Measurements from ENCODE around the gene URB1. TPM values are rescaled to one million over a fixed set of nuclear protein-coding genes. Genes with fewer than 3 reads are reported as not detected.

Gene URB1
- total RNA-seq, 1 donor from 2014 or later: 15.5 TPM

- Mint-ChIP-seq H3K27me3 (ENCODE audit: unreplicated experiment) (peaks cover 3% of the 10 kb centered on the region), H3K4me1 (ENCODE audit: low read depth, unreplicated experiment) (peaks cover 11% of the 10 kb centered on the region), H3K4me3 (ENCODE audit: unreplicated experiment) (no peak overlapping the region), H3K9me3 (ENCODE audit: unreplicated experiment) (peaks cover 5% of the 10 kb centered on the region), H3K27ac (ENCODE audit: unreplicated experiment) (peak overlapping the region; percentile 6), H3K36me3 (ENCODE audit: unreplicated experiment) (peaks cover 6% of the 10 kb centered on the region)
- TF ChIP-seq, protein P1, sequence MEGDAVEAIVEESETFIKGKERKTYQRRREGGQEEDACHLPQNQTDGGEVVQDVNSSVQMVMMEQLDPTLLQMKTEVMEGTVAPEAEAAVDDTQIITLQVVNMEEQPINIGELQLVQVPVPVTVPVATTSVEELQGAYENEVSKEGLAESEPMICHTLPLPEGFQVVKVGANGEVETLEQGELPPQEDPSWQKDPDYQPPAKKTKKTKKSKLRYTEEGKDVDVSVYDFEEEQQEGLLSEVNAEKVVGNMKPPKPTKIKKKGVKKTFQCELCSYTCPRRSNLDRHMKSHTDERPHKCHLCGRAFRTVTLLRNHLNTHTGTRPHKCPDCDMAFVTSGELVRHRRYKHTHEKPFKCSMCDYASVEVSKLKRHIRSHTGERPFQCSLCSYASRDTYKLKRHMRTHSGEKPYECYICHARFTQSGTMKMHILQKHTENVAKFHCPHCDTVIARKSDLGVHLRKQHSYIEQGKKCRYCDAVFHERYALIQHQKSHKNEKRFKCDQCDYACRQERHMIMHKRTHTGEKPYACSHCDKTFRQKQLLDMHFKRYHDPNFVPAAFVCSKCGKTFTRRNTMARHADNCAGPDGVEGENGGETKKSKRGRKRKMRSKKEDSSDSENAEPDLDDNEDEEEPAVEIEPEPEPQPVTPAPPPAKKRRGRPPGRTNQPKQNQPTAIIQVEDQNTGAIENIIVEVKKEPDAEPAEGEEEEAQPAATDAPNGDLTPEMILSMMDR (IDR thresholded peaks at IDR 0.05; ENCODE audit: partially characterized antibody, unreplicated experiment): no peak
- DNase-seq: no peak
Measured at GRCh38 chr21:32319012-32319411, 73.8 kb downstream of the URB1 start.

DNA sequence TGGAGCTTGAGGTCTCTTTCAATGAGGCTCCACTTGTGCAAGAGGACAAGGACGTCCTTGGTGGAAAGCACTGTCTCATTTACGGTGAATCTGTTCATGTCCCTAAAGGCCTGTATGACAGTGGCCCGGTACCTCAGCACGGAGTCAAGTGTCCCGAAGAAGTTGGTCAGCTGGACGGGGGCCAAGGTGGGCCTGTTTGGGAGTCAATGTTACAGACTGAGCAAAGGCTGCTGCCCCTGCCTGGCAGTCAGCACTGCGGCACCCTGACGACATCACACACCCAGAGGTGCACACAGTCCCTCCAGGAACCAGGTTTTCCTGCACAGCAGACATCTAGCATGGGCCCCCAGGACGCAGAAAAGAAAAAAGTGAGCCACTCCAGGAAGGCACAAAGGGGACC lies 75.1 kb downstream of the URB1 start:
- H3K27me3 Mint-ChIP-seq (ENCODE audit: unreplicated experiment): peaks cover 3% of the 10 kb centered on the region
- DNase-seq: no peak
- peaks cover 6% of the 10 kb centered on the region for H3K36me3 Mint-ChIP-seq (ENCODE audit: unreplicated experiment)
- no peak overlapping the region for H3K27ac Mint-ChIP-seq (ENCODE audit: unreplicated experiment)
- H3K4me3 Mint-ChIP-seq (ENCODE audit: unreplicated experiment): no peak overlapping the region
- TF ChIP-seq, protein P1 (IDR thresholded peaks at IDR 0.05; ENCODE audit: partially characterized antibody, unreplicated experiment): no peak
- H3K9me3 Mint-ChIP-seq (ENCODE audit: unreplicated experiment): peaks cover 5% of the 10 kb centered on the region
- H3K4me1 Mint-ChIP-seq (ENCODE audit: low read depth, unreplicated experiment): peaks cover 19% of the 10 kb centered on the region

DNA sequence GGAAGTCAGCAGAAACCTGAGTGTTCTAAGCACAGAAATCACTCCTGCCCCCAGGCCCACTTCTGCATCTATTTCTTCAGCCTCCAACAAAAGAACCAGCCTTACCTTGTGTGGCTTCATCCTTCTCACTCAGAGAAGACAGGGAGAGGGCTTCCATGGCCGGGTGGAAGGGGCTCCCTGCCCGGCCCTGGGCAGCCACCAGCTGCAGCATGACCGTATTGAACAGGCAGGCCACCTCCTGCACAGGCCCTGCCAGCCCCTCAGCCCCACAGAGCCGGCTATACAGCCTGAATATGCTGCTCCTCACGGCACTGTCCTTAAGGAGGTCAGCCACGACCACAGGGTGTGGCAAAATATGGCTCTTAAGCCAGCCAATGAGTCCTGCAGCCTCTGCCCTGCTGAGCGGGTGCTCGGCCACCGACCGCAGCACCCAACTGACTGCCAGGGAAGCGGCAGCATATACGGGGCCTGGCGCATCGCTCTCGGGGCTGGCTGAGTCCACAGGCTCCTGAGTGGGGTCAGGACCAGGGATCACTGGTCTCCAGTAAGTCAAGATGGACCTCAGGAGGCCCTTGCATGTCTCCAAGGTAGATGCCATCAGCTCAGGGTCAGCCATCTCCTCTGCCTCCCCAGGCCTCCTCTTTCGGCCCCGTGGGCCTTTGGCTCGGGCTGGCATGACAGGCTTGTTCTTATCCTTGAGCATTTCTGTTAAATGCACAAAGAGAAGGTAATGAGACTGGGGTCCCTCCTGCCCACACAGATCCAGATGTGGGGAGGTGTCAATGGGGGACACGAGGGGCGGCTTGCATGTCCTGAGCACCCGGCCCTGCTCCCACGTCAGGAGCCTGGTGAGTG lies 76.2 kb downstream of the URB1 start:
- DNase-seq: no peak
- H3K9me3 Mint-ChIP-seq (ENCODE audit: unreplicated experiment): peaks cover 5% of the 10 kb centered on the region
- H3K27me3 Mint-ChIP-seq (ENCODE audit: unreplicated experiment): peaks cover 3% of the 10 kb centered on the region
- no peak overlapping the region for H3K27ac Mint-ChIP-seq (ENCODE audit: unreplicated experiment)
- peaks cover 6% of the 10 kb centered on the region for H3K36me3 Mint-ChIP-seq (ENCODE audit: unreplicated experiment)
- H3K4me1 Mint-ChIP-seq (ENCODE audit: low read depth, unreplicated experiment): peaks cover 23% of the 10 kb centered on the region
- no peak overlapping the region for H3K4me3 Mint-ChIP-seq (ENCODE audit: unreplicated experiment)
- TF ChIP-seq, protein P1 (IDR thresholded peaks at IDR 0.05; ENCODE audit: partially characterized antibody, unreplicated experiment): no peak

DNA sequence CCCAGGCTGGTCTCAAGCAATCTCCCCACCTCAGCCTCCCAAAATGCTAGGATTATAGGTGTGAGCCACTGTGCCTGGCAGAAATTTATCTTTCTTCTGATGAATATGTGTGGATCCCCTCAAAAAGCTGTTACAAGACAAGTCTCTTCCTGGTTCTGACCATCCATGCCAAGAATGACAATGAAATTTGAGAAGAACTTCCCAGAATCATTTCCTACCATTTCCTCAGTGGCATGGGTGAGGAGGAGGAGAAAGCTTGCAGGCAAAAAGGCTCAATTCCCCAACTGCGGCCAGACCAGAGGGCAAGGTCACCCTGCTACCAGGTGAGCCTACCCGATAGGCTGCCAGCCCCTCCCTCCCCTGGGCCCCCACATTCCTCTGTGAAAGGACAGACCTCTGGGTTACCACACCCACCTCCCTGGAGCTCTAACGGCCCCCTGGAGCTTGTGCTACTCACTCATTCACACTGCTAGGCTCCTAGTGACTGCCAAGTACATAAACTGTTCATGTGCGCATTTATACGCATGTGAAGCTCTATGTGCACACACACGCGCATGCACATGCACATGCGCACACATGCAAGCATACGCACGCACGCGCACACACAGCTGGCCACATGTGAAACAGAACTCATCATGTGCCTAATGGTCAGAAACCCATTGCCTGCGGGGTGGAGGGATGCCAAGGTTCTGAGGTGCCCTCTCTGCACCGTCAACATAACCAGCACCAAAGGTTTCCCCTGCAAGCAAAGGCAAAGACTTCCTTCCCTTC lies 77.1 kb downstream of the URB1 start:
- Mint-ChIP-seq H3K4me3 (ENCODE audit: unreplicated experiment) (no peak overlapping the region), H3K4me1 (ENCODE audit: low read depth, unreplicated experiment) (peaks cover 26% of the 10 kb centered on the region), H3K27ac (ENCODE audit: unreplicated experiment) (no peak overlapping the region), H3K36me3 (ENCODE audit: unreplicated experiment) (peaks cover 6% of the 10 kb centered on the region), H3K9me3 (ENCODE audit: unreplicated experiment) (peaks cover 7% of the 10 kb centered on the region), H3K27me3 (ENCODE audit: unreplicated experiment) (peaks cover 3% of the 10 kb centered on the region)
- TF ChIP-seq, protein P1 (IDR thresholded peaks at IDR 0.05; ENCODE audit: partially characterized antibody, unreplicated experiment): no peak
- no peak for DNase-seq

Measured in glutamatergic neuron (in vitro differentiated cells).